Lower leg skin (tissue), 4 donors: ENCODE measurements around the gene PRAME. TPM values are rescaled to one million over a fixed set of nuclear protein-coding genes. Genes with fewer than 3 reads are reported as not detected.

Source experiments
- DNase-seq, 2 donors: peaks; one replicate each; pipeline ENCODE4 v3.0.0-alpha.2; 2019; ENCODE audit warnings: low spot score in 2 of 2
- H3K4me3 ChIP-seq: fragments of 200-600 bp; sonication (generic); 2 replicates; pipeline ENCODE4 v1.5.1; 2017; ENCODE audit warnings: mild to moderate bottlenecking, low read depth; ENCODE audit not compliant: poor library complexity, severe bottlenecking
- CTCF ChIP-seq, 3 donors: fragments of 450-650 bp; IDR thresholded peaks; one replicate each; pipeline ENCODE4 v1.5.1; 2016; ENCODE audit warnings: antibody characterized with exemption in 3 of 3, mild to moderate bottlenecking in 3 of 3, moderate library complexity in 2 of 3
- POLR2A ChIP-seq, 2 donors: fragments of 450-650 bp; IDR thresholded peaks; one replicate each; pipeline ENCODE4 v1.6.1; 2016 to 2017; ENCODE audit warnings: antibody characterized with exemption in 2 of 2, mild to moderate bottlenecking in 1 of 2, moderate library complexity in 1 of 2
- WGBS, 2 donors: methylation state at CpG; one replicate each; pipeline ENCODE4 v1.1.5; 2018; 5-methylcytosine and 5-hydroxymethylcytosine counted together
- intact Hi-C: fragments of 100-400 bp; cut with DNase I; formaldehyde crosslinking; loops from one replicate; pipeline ENCODE4 v1.15.0; 2023; ENCODE audit warnings: low total_unique reads
- total RNA-seq, 4 donors: library from RNA; depleted of rRNA; stranded (reverse); fragments of >200 nt; gene quantifications; one replicate each; pipeline ENCODE4 v1.1.0, GENCODE V29; 2016

PRAME gene
- total RNA-seq, 4 donors from 2014 or later = not detected

GRCh38 chr22:22555596-22555995, 3.5 kb downstream of the PRAME start:
- no peak for DNase-seq
- no peak for TF ChIP-seq CTCF (IDR thresholded peaks at IDR 0.05)
- no peak for TF ChIP-seq POLR2A (IDR thresholded peaks at IDR 0.05)
- intact Hi-C loops = no loop called here
- no peak overlapping the region for H3K4me3 ChIP-seq
- 91 to 92% methylated on average over 9 of the region's 9 CpGs for WGBS, 2 donors

- intact Hi-C loops = no loop called here
- no peak overlapping the region for H3K4me3 ChIP-seq
- WGBS, 2 donors = 83 to 86% methylated on average over 4 of the region's 4 CpGs
- no peak for DNase-seq
- TF ChIP-seq POLR2A (IDR thresholded peaks at IDR 0.05) (no peak), CTCF (IDR thresholded peaks at IDR 0.05) (no peak)
These were observed 4.3 kb downstream of the PRAME start for GRCh38 chr22:22554587-22555284.

GRCh38 chr22:22553735-22554586, 5.1 kb downstream of the PRAME start:
- intact Hi-C loops = no loop called here
- no peak for TF ChIP-seq POLR2A (IDR thresholded peaks at IDR 0.05)
- no peak for TF ChIP-seq CTCF (IDR thresholded peaks at IDR 0.05)
- H3K4me3 ChIP-seq = no peak overlapping the region
- WGBS, 2 donors = 66 to 67% methylated on average over 8 of the region's 8 CpGs
- DNase-seq = no peak

GRCh38 chr22:22553141-22553540, 5.9 kb downstream of the PRAME start:
- TF ChIP-seq POLR2A (IDR thresholded peaks at IDR 0.05) (no peak), CTCF (IDR thresholded peaks at IDR 0.05) (no peak)
- no peak for DNase-seq
- H3K4me3 ChIP-seq = no peak overlapping the region
- WGBS, 2 donors = 80 to 91% methylated on average over 1 of the region's 1 CpG
- intact Hi-C loops = no loop called here

GRCh38 chr22:22552630-22553029, 6.4 kb downstream of the PRAME start:
- WGBS, 2 donors = 58 to 65% methylated on average over 4 of the region's 4 CpGs
- intact Hi-C loops = no loop called here
- TF ChIP-seq CTCF (IDR thresholded peaks at IDR 0.05) (no peak), POLR2A (IDR thresholded peaks at IDR 0.05) (no peak)
- H3K4me3 ChIP-seq = no peak overlapping the region
- DNase-seq = no peak
